Retinal pigment epithelial cell (primary cell): ENCODE measurements around the gene LARP4B.
"Not testable (repeated sequence)": the region's sequence is repeated elsewhere in the genome, so short reads cannot be mapped to it uniquely, and the experiment has no call there.

Experiments
- DNase-seq: peaks from one replicate; pipeline ENCODE4 v3.0.0-alpha.2; 2010; ENCODE audit warnings: low read depth
- H3K4me3 ChIP-seq: 2 replicates; pipeline ENCODE4 v1.5.1; 2011; ENCODE audit warnings: mild to moderate bottlenecking, low read length, control low read depth, moderate library complexity
- TF ChIP-seq, protein P1 (sequence below): conservative IDR thresholded peaks from 2 replicates; pipeline ENCODE4 v1.5.1; 2011; ENCODE audit warnings: low read depth, low read length, control low read depth, inconsistent platforms

LARP4B gene

DNA sequence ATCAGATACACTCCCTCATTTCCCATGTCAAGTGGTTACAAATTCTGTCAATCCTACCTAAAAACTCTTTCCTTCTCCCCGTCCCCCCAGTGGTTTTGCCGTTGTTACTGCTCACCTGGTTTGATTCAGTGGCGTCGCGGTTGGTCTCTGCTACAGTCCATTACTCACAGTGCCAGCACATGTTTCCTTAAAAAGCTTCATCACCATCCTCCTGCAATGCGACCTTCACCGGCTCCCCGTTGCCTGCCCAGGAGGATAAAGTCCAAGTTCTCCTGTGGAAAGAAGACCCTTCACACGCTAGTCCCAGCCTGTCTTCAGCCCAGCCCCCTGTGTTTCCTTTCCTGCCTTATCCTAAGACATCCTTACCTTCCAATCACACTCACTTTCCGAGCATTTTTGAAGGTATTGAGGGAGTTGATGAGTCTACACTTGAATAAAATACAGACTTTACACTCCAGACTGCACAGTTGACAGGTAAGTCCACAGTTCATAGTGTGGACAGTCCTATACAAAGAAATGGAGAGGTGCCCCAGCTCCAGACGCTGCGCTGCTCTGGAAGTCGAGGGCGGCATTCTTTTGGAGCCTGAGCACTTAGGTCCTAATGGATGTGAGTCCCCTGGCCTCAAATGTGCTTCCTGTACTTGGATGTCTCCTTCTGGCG lies 3.4 kb upstream of the LARP4B start:
- TF ChIP-seq, protein P1, sequence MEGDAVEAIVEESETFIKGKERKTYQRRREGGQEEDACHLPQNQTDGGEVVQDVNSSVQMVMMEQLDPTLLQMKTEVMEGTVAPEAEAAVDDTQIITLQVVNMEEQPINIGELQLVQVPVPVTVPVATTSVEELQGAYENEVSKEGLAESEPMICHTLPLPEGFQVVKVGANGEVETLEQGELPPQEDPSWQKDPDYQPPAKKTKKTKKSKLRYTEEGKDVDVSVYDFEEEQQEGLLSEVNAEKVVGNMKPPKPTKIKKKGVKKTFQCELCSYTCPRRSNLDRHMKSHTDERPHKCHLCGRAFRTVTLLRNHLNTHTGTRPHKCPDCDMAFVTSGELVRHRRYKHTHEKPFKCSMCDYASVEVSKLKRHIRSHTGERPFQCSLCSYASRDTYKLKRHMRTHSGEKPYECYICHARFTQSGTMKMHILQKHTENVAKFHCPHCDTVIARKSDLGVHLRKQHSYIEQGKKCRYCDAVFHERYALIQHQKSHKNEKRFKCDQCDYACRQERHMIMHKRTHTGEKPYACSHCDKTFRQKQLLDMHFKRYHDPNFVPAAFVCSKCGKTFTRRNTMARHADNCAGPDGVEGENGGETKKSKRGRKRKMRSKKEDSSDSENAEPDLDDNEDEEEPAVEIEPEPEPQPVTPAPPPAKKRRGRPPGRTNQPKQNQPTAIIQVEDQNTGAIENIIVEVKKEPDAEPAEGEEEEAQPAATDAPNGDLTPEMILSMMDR = no peak
- no peak for DNase-seq
- H3K4me3 ChIP-seq = no peak overlapping the region

DNA sequence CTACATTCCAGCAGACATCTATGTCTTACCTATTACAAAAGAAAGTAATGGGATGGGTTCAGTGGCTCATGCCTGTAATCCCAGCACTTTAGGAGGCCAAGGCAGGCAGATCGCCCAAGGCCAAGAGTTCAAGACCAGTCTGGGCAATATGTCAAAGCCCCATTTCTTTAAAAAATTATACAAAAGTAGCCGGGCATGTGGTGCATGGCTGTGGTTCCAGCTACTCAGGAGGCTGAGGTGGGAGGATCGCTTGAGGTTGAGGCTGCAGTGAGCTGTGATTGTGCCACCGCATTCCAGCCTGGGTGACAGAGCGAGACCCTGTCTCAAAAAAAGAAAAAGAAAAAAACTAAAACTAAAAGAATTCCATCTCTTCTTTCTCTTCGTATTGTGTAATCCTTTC lies 2.7 kb upstream of the LARP4B start:
- not testable (repeated sequence) for DNase-seq, H3K4me3 ChIP-seq

GRCh38 chr10:932589-932988 lies 1.1 kb upstream of the LARP4B start:
- TF ChIP-seq, protein P1 = no peak
- DNase-seq = no peak
- no peak overlapping the region for H3K4me3 ChIP-seq

GRCh38 chr10:930625-931325 lies 730 bp downstream of the LARP4B start:
- H3K4me3 ChIP-seq = peak overlapping the region; percentile 93
- TF ChIP-seq, protein P1 = no peak
- peak; percentile 27 for DNase-seq

GRCh38 chr10:929960-930624 lies 1.4 kb downstream of the LARP4B start:
- DNase-seq = no peak
- TF ChIP-seq, protein P1 = no peak
- peak overlapping the region; percentile 93 for H3K4me3 ChIP-seq

GRCh38 chr10:927131-927530 lies 4.4 kb downstream of the LARP4B start:
- DNase-seq = no peak
- H3K4me3 ChIP-seq = no peak overlapping the region
- TF ChIP-seq, protein P1 = no peak

DNA sequence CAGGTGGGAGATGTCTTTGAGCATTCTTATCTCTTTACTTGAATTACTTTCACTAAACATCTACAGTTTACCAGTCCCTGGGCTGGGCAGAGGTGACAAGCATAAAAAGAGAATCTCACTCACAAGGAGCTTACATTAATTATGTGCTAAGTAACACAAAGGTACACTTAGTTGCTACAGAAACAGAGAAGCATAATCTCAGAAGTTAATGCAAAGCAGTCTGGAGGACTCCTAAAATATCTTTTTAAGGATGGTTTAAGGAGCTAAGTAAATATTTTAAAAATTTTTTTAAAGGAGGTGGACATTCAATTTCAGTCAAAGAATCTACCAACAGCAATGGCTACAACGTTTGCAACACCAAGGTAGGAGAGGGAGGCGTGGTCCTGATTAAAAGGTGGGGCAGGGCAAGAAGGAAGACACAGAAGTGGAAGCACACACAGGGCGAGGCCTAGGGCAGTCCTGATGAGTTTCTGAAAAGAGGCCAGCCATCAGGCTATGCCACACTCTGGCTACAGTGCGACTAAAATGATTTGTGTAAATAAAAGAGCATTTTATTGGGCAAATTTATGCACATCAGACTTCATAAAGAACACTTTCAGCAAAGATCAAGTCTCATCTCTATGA lies 5.3 kb downstream of the LARP4B start:
- TF ChIP-seq, protein P1 = no peak
- DNase-seq = no peak
- H3K4me3 ChIP-seq = no peak overlapping the region
